Epidermal melanocyte (primary cell): ENCODE data around the gene SORCS2.

Experiments
- DNase-seq: peaks from one replicate; pipeline ENCODE4 v3.0.0; 2011; ENCODE audit warnings: low spot score; ENCODE audit not compliant: insufficient read length

The SORCS2 gene

DNA sequence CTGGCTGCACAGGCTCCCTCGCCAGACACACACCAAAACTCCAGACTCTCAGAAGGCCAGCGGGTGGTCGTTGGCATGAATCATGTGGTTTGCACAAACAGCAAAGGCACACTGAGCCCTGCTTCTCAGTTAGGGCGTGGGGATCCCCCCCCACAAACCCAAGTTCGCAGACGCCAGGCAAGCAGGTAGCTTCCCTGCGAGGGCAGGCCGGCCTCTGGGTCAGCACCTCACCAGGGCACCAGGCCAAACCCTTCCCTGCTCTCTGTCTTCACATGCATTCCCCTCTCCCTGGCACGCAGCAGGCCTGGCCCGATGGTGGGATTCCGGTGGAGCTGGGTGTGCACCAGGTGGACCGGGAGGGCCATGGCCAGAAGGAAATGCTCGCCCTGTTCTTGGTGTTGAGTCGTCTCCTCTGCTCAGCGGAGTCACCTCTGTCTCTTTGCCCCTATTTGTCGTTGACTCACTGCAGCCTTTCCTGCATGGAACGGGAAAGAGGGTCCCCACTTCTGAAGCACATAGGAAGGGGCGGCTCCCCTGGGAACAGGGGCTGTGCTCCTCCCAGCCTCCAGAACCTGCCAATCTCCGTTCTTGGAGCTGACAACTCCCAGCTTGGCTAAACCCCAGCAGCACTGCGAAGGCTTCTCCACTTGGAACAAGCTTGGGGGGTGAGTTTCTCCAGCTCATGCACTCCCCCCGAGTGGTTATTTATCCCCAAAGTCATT lies 51.4 kb downstream of the SORCS2 start:
- DNase-seq, result no peak

DNA sequence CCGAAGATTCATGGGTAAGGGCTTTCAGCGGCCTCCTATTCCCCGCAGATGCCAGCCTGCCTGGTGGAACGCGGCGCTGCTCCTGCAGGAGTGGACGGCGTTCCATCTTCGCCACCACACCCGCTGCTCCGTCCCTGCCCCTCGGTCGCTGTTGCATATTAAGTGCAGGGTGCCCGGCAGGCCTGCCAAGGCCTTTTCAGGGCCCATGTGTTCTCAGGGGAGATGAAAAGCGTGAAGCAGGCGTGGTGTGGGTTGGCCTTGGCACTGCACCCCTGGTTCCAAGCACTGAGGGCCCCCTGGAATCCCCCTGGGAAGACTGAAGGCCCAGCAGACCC lies 52.0 kb downstream of the SORCS2 start:
- DNase-seq, result no peak

- no peak for DNase-seq
These were observed 52.5 kb downstream of the SORCS2 start for GRCh38 chr4:7244751-7245320.

DNA sequence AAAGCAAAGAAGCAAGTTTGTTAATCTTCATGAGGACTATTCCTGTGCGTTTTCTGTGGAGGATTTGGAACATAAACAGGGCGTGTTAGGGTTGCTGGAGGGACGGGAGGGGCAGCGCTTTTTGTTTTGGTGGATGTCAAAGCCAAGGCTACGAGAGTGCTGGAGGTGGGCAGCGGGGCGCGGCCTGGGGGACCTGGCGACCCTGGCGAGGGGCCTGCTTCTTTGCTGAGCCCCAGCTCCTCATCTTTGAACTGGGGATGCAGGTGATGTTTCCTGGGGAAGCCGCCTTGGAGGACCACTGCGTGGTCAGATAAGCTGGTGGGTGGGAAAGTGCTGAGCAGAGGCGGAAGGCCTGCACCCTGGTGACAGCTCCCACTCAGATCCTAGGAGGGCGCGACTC lies 55.2 kb downstream of the SORCS2 start:
- DNase-seq, result no peak

GRCh38 chr4:7247946-7248345 lies 55.6 kb downstream of the SORCS2 start:
- DNase-seq, result no peak

- no peak for DNase-seq
These were observed 56.5 kb downstream of the SORCS2 start for GRCh38 chr4:7248857-7249256.

- no peak for DNase-seq
These were observed 59.0 kb downstream of the SORCS2 start for GRCh38 chr4:7251321-7251720.

- no peak for DNase-seq
These were observed 59.7 kb downstream of the SORCS2 start for GRCh38 chr4:7252051-7252450.

- DNase-seq, result no peak
These were observed 60.4 kb downstream of the SORCS2 start for GRCh38 chr4:7252510-7253340.

- no peak for DNase-seq
These were observed 61.0 kb downstream of the SORCS2 start for GRCh38 chr4:7253341-7253700.

- DNase-seq, result no peak
These were observed 61.5 kb downstream of the SORCS2 start for GRCh38 chr4:7253837-7254236.

- DNase-seq, result no peak
These were observed 62.6 kb downstream of the SORCS2 start for GRCh38 chr4:7254736-7255487.

DNA sequence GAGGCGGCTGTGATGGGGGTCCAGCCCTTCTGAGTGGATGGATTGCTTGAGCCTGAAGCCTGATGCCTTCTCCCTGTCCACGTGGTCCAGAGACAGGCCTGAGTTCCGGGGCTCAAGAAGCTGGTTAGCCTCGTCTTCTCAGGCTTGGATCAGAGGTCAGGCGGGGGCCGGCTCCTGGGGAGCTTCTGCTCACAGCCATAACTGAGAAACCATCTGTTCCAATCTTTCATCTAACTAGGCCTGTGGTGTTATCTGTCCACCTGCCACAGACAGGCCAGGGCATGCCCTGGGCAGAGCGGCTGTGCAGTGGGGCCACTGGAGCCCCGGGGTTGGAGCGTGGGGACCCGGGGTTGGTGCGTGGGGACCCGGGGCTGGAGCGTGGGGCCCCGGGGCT lies 63.1 kb downstream of the SORCS2 start:
- DNase-seq, result no peak

DNA sequence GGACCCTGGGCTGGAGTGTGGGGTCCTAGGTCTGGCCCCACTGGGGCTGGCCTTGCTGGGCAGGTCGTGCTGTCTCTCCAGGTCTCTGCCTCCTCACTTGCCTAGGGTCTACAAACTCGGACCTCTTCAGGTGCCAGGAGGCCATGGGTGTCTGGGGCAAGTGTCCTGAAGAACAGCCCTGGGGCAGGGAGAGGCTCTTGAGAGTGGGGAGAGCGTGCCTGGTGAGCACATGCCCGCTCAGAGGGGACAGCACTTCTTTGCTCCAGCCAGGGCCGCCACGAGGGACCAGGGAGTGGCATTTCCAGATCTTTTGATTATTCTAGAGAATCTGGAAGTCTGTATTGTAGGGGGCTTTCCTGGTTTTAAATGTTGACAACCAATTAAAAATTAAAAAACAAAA lies 63.7 kb downstream of the SORCS2 start:
- DNase-seq, result no peak

DNA sequence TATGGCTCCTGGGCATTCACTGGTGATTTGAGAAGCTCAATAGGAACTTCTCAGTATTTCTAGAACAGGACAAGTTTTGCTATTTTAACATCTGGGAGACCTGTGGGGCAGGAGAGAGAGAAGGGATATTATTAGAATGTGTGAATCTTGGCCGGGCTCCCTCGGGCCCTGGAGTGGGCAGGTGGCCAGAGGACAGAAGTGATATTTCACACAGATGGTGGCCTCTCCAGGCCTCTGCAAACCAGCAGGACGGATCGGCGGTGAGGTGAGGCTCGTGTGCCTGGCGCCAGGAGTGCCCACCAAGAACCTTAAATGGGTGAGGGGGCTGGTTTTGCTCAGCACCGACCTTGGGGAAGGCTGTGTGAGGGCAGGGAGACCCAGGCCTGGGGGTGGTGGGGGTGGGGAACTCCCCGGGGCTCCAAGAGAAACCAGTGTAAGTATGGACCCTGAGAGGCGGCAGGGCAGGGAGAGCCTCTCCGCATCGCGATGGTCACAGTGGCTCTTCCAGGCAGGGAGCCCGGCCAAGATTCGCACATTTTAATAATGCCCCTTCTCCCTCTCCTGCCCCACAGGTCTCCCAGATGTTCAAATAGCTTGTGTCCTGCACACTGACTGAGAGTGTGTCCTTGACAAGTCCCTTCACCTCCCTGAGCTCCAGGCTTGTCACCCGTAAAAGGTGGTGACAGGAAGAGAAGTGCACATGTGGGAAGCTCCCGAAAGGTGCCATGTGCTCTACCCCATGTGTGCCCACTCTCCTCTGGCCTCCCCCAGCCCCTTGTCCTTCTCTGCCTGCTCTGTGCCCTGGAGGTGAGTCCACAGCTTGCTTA lies 64.9 kb downstream of the SORCS2 start:
- no peak for DNase-seq

DNA sequence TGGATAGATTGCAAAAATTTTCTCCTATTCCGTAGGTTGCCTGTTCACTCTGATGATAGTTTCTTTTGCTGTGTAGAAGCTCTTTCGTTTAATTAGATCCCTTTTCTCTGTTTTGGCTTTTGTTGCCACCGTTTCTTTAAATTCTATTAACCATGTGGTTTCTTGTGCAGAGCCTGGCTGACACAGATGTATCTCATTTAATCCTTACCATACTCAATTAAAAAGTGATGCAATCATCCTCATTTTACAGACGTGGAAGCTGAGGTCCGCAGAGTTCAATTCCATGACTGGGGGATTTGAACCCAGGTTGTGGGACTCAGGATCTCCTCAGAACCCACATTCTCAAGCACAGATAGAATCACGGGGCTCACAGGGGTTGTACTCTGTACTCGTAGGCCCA lies 66.7 kb downstream of the SORCS2 start:
- no peak for DNase-seq

DNA sequence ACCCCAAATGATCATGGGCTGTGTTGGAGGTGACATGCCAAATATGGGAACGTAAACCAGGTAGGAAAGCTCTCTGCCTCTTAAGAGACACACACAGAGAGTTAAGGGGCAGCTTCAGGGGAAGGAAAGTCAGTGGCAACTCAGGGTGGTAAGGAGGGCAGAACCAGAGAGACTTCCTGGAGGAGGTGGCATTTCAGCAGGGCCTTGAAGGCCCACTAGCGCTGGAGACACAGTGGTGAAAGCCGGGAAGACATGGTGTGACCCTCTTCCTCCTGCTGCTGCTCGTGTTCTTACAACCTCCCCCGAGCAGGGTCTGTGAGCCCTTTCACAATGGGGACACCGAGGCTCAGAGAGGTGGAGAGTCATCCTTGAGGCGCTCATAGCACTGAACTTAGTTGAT lies 68.2 kb downstream of the SORCS2 start:
- no peak for DNase-seq

DNA sequence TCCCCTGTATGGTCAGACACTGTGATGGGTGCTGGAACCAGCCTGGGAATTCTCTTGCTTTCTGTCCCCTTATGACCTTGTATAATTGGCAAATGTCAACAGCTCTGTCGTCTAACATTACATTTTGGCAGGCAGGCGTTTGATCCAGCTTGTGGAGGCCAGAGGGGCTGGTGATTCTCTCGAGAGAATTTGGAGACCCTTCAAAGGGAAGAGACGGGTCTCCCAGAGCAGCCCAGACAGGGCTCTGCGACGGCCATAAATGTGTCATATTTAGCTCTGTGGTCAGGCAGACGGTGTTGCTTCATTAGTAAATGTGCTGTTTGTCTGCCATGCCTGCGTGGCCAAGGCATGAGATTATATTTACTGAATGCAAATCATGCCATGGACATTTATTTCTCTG lies 68.7 kb downstream of the SORCS2 start:
- DNase-seq, result no peak

DNA sequence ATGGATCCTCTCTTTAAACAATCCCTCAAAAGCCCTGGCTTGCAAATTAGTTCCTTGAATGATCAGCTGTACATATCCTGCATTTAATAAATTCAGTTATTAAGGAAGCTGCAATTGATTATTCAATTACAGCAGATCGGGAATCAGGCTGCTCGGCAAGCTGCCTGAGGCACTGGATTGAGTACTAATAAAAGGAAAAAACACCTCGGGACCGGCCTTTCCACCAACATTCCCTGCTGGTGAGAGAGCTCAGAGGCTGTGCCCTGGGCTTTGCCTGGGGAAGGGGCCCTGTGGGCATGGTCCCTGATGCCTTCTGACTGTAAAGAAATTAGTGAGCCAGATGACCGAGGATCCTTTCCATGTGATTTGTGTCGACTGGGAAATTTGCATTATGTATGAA lies 69.2 kb downstream of the SORCS2 start:
- DNase-seq, result no peak

DNA sequence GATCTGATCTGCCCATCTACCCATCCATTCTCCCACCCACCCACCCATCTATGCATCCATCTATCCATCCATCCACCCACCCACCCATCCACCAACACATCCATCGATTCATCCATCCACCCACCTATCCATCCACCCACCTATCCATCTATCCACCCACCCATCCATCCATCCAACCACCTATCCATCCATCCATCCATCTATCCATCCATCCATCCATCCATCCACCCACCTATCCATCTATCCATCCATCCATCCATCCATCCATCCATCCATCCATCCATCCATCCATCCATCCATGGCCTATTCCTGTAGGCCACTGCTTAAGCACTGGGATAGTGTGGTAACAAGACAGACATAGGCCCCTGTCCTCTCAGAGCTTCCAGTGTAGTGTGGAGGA lies 69.8 kb downstream of the SORCS2 start:
- DNase-seq, result no peak

- DNase-seq, result no peak
These were observed 70.8 kb downstream of the SORCS2 start for GRCh38 chr4:7263166-7263565.
